Hematopoietic multipotent progenitor cell treated with erythropoietin and hydrocortisone succinate and interleukin-3 and kit ligand, for 17 days (in vitro differentiated cells): ENCODE results near the gene SLC48A1.

ENCODE experiments used
- DNase-seq: peaks from one replicate; pipeline ENCODE4 v3.0.0-alpha.2; 2015; ENCODE audit warnings: low spot score

The SLC48A1 gene

GRCh38 chr12:47828008-47828975 is 55.3 kb downstream of the SLC48A1 start:
- no peak for DNase-seq

GRCh38 chr12:47828976-47829482 is 56.0 kb downstream of the SLC48A1 start:
- DNase-seq, result no peak

- DNase-seq, result no peak
Observed at GRCh38 chr12:47829584-47829983, 56.5 kb downstream of the SLC48A1 start.
